PFSK-1 (cell line): ENCODE measurements around the gene LRRC70. TPM values are rescaled to one million over a fixed set of nuclear protein-coding genes. Genes with fewer than 3 reads are reported as not detected.

Source experiments
- FOXP2 ChIP-seq: optimal IDR thresholded peaks from 2 replicates; pipeline ENCODE3; 2011; ENCODE audit warnings: borderline replicate concordance, control low read depth, inconsistent platforms; ENCODE audit not compliant: insufficient read depth; ENCODE audit errors: extremely low read length, extremely low read depth
- POLR2AphosphoS5 ChIP-seq: IDR thresholded peaks from 2 replicates; pipeline ENCODE4 v1.6.1; 2012; ENCODE audit warnings: low read depth, mild to moderate bottlenecking, control low read depth, low read length, moderate library complexity
- REST ChIP-seq, 2 experiments: IDR thresholded peaks; 2 replicates each; pipeline versions ENCODE4 v1.6.1 to v1.8.0; 2011 to 2012; ENCODE audit warnings: low read depth in 2 of 2, low read length in 2 of 2, control low read depth in 1 of 2, inconsistent platforms in 1 of 2, mild to moderate bottlenecking in 1 of 2, moderate library complexity in 1 of 2; ENCODE audit not compliant: insufficient read depth in 1 of 2
- SIN3A ChIP-seq: IDR thresholded peaks from 2 replicates; pipeline ENCODE4 v1.6.1; 2012; ENCODE audit warnings: mild to moderate bottlenecking, low read length, moderate library complexity, borderline replicate concordance; ENCODE audit not compliant: insufficient read depth
- TAF1 ChIP-seq: IDR thresholded peaks from 2 replicates; pipeline ENCODE4 v1.6.1; 2012; ENCODE audit warnings: low read length, control low read depth, borderline replicate concordance; ENCODE audit not compliant: insufficient read depth
- polyA plus RNA-seq: library from polyadenylated mRNA; unstranded; fragments of >200 nt; gene quantifications from one replicate; pipeline ENCODE4 v1.2.1, GENCODE V29; 2012; ENCODE audit warnings: low read depth, missing spikeins; ENCODE audit not compliant: insufficient read length

Gene LRRC70, protein sequence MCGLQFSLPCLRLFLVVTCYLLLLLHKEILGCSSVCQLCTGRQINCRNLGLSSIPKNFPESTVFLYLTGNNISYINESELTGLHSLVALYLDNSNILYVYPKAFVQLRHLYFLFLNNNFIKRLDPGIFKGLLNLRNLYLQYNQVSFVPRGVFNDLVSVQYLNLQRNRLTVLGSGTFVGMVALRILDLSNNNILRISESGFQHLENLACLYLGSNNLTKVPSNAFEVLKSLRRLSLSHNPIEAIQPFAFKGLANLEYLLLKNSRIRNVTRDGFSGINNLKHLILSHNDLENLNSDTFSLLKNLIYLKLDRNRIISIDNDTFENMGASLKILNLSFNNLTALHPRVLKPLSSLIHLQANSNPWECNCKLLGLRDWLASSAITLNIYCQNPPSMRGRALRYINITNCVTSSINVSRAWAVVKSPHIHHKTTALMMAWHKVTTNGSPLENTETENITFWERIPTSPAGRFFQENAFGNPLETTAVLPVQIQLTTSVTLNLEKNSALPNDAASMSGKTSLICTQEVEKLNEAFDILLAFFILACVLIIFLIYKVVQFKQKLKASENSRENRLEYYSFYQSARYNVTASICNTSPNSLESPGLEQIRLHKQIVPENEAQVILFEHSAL
- polyA plus RNA-seq = not detected

- TF ChIP-seq POLR2AphosphoS5 (no peak), FOXP2 (no peak)
Observed at GRCh38 chr5:62578540-62578939, at the start of gene LRRC70. Gene LRRC70 (plus strand): TSS chr5:62578819. CDS start chr5:62579439, 620 bp downstream.

- TF ChIP-seq REST (IDR thresholded peaks at IDR 0.05; ENCODE audit: insufficient read depth in 1 of 2, low read depth in 2 of 2, low read length in 2 of 2) (no peak), SIN3A (no peak), TAF1 (no peak), POLR2AphosphoS5 (no peak), FOXP2 (no peak)
Observed at GRCh38 chr5:62533597-62533996, 45.0 kb upstream of the LRRC70 start.

DNA sequence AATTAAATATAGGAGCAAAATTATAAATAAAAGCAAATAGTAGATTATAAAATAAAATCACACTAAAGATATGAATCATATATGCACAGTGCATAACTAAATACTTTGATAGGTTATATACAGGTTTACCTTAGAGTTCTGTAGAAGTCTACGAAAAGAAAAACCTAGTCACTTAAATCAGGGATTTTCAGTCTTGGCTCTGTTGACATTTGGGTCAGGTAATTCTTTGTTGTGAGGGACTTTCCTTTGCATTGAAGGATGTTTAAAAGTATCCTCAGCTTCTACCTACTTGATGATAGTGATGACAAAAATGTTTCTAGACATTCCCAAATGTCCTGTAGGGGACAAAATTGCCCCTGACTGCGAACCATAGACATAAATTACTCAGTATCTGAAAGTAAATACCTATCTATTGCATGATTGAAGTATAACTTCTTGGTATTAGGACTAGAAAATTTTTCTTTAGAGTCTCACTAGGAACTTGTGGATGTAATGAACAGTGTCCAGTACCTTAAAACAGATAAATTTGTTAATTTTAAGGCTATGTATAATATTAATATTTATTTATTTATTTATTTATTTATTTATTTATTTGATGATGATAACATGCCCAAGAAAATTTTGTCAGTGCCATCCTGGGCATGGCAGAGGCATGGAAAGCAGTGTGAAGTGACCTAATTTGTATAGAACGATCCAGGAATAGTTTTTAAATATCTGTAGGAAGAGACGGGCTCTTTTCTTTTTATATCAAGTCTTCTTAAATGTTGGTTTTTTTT is 44.0 kb upstream of the LRRC70 start:
- TF ChIP-seq FOXP2 = no peak
- TF ChIP-seq TAF1 = no peak
- TF ChIP-seq REST (IDR thresholded peaks at IDR 0.05; ENCODE audit: insufficient read depth in 1 of 2, low read depth in 2 of 2, low read length in 2 of 2) = no peak
- no peak for TF ChIP-seq SIN3A
- TF ChIP-seq POLR2AphosphoS5 = no peak

DNA sequence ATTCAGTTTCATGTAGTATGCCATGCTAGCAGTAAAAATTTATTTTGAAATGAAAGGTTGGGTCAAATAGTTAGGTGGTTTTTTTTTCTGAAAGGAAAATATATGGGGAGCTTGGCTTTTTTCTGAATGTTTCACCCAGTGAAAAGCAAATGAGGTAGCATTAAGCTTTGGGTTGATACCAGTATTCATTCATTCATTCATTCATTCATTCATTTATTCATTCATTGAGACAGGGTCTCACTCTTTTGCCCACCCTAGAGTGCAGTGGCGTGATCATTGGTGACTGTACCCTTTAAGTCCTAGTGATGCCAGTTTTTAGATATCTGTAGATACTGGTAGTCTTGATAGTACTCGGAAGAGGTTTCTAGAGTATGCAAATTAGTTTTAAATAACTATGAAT is 42.4 kb upstream of the LRRC70 start:
- TF ChIP-seq REST (IDR thresholded peaks at IDR 0.05; ENCODE audit: insufficient read depth in 1 of 2, low read depth in 2 of 2, low read length in 2 of 2) (no peak), SIN3A (no peak), TAF1 (no peak), FOXP2 (no peak), POLR2AphosphoS5 (no peak)

- no peak for TF ChIP-seq SIN3A
- TF ChIP-seq FOXP2 = no peak
- TF ChIP-seq REST (IDR thresholded peaks at IDR 0.05; ENCODE audit: insufficient read depth in 1 of 2, low read depth in 2 of 2, low read length in 2 of 2) = no peak
- no peak for TF ChIP-seq TAF1
- TF ChIP-seq POLR2AphosphoS5 = no peak
Observed at GRCh38 chr5:62536783-62537182, 41.8 kb upstream of the LRRC70 start.
